ENCODE results near the gene RIPOR1. TPM values are rescaled to one million over a fixed set of nuclear protein-coding genes. Genes with fewer than 3 reads are reported as not detected.

The RIPOR1 gene
- total and polyA plus RNA-seq, 2 experiments from 2014 or later, result 7.6 to 22.4 TPM

- Mint-ChIP-seq H3K27ac (no peak overlapping the region), H3K9me3 (no peaks in the 10 kb centered on the region; the same call in 2 of the 3 replicates), H3K36me3 (ENCODE audit: low read depth) (no peaks in the 10 kb centered on the region; the same call in 2 of the 3 replicates), H3K4me3 (no peak overlapping the region), H3K4me1 (peaks cover 23% of the 10 kb centered on the region), H3K27me3 (ENCODE audit: insufficient read depth, low read depth, poor library complexity) (peaks cover 28% of the 10 kb centered on the region)
- H3K4me2 ChIP-seq, result no peak overlapping the region
- peaks cover 13% of the 10 kb centered on the region for H4K20me1 ChIP-seq (replicated peaks; ENCODE audit: insufficient read depth)
- H3K9me2 ChIP-seq (ENCODE audit: insufficient read depth), result no peaks in the 10 kb centered on the region
- no peak overlapping the region for H3K27ac ChIP-seq (ENCODE audit: low read depth)
- TF ChIP-seq JUNB (IDR thresholded peaks at IDR 0.05; ENCODE audit: unreplicated experiment) (no peak), ZNF114 (CRISPR knock-in tag; IDR thresholded peaks at IDR 0.05) (no peak), CTCF (conservative IDR thresholded peaks at IDR 0.05; ENCODE audit: low read depth in 2 of 2) (no peak), ZNF331 (CRISPR knock-in tag; IDR thresholded peaks at IDR 0.05; ENCODE audit: low read depth) (no peak), ZNF462 (CRISPR knock-in tag; IDR thresholded peaks at IDR 0.05) (no peak), CREB1 (CRISPR knock-in tag; IDR thresholded peaks at IDR 0.05; ENCODE audit: low read depth) (no peak), POLR2AphosphoS5 (IDR thresholded peaks at IDR 0.05; ENCODE audit: low read depth) (no peak), NANOG (IDR thresholded peaks at IDR 0.05; ENCODE audit: borderline replicate concordance) (no peak), ETS1 (IDR thresholded peaks at IDR 0.05) (no peak), EZH2phosphoT487 (IDR thresholded peaks at IDR 0.05; ENCODE audit: unreplicated experiment) (no peak), STAT1 (IDR thresholded peaks at IDR 0.05; ENCODE audit: unreplicated experiment) (no peak), REST (IDR thresholded peaks at IDR 0.05; ENCODE audit: unreplicated experiment) (no peak), EZH2 (IDR thresholded peaks at IDR 0.05; ENCODE audit: low read depth, unreplicated experiment) (no peak)
- H3K4me1 ChIP-seq (ENCODE audit: insufficient read depth), result no peaks in the 10 kb centered on the region; the same call in 1 of the 2 replicates
- no peaks in the 10 kb centered on the region; the same call in 1 of the 2 replicates for H3K79me2 ChIP-seq (replicated peaks; ENCODE audit: insufficient read depth)
- H3K4me3 ChIP-seq, result no peak overlapping the region
- no peak for ATAC-seq
- no peaks in the 10 kb centered on the region for H3K36me3 ChIP-seq (ENCODE audit: insufficient read depth)
- DNase-seq (ENCODE audit: low spot score), result no peak
- H3F3A ChIP-seq (replicated peaks; ENCODE audit: low read depth), result peaks cover 3% of the 10 kb centered on the region; the same call in 1 of the 2 replicates
- H3K27me3 ChIP-seq (ENCODE audit: insufficient read depth), result no peaks in the 10 kb centered on the region
- no peak overlapping the region for H2AFZ ChIP-seq
Observed at GRCh38 chr16:67548265-67549126, 19.9 kb downstream of the RIPOR1 start.

All from GM23338 (cell line).